ENCODE measurements around the gene ELAVL3. TPM values are rescaled to one million over a fixed set of nuclear protein-coding genes. Genes with fewer than 3 reads are reported as not detected.

Gene ELAVL3
- 0.02 to 0.10 TPM (median 0.05 TPM) in 5 replicates for total RNA-seq (2022; extraction: Qiagen RNA extraction)

GRCh38 chr19:11480715-11481533 lies at the start of gene ELAVL3:
Gene ELAVL3, minus strand, starts transcription at chr19:11481046. Its CDS starts 438 bp downstream, at chr19:11480608.

GRCh38 chr19:11528551-11529341 lies 47.9 kb upstream of the ELAVL3 start, which contains the start of gene ECSIT:
Gene ECSIT, minus strand, starts transcription at chr19:11529134. Its CDS starts 9,964 bp downstream, at chr19:11519170.

GRCh38 chr19:11505504-11506100 lies 24.8 kb upstream of the ELAVL3 start, which contains the start of gene ZNF653:
Gene ZNF653, minus strand, starts transcription at chr19:11505839. Its CDS starts 53 bp downstream, at chr19:11505786.

GRCh38 chr19:11435057-11435832 lies 45.6 kb downstream of the ELAVL3 start, which contains the start of the genes ODAD3 and PRKCSH:
Gene ODAD3, minus strand, starts transcription at chr19:11435121. Its CDS starts 105 bp downstream, at chr19:11435016.
Gene PRKCSH, plus strand, starts transcription at chr19:11435635. Its CDS starts 483 bp downstream, at chr19:11436118.

GRCh38 chr19:11418549-11419506 lies 62.0 kb downstream of the ELAVL3 start, which contains the start of gene RGL3:
Gene RGL3, minus strand, starts transcription at chr19:11419314. Its CDS starts 36 bp downstream, at chr19:11419278.

Other genes with a start within 250 kb of the ELAVL3 start
- not detected in 5 replicates for gene ANGPTL8, start 241.4 kb downstream of the ELAVL3 start, total RNA-seq (2022; extraction: Qiagen RNA extraction)
- gene DOCK6, start 218.5 kb downstream of the ELAVL3 start, total RNA-seq (2022; extraction: Qiagen RNA extraction), result 7.6 to 10.7 TPM (median 8.8 TPM) in 5 replicates
- gene TSPAN16, start 184.9 kb downstream of the ELAVL3 start, total RNA-seq (2022; extraction: Qiagen RNA extraction), result not detected in 5 replicates
- 2.7 to 3.9 TPM (median 3.1 TPM) in 5 replicates for gene RAB3D, start 141.4 kb downstream of the ELAVL3 start, total RNA-seq (2022; extraction: Qiagen RNA extraction)
- 97.0 to 136 TPM (median 116 TPM) in 5 replicates for gene TMEM205, start 134.8 kb downstream of the ELAVL3 start, total RNA-seq (2022; extraction: Qiagen RNA extraction)
- gene CCDC159, start 134.5 kb downstream of the ELAVL3 start, total RNA-seq (2022; extraction: Qiagen RNA extraction), result 4.4 to 5.8 TPM (median 4.9 TPM) in 5 replicates
- gene PLPPR2, start 125.6 kb downstream of the ELAVL3 start, total RNA-seq (2022; extraction: Qiagen RNA extraction), result 8.5 to 10.8 TPM (median 10.6 TPM) in 5 replicates
- gene SWSAP1, start 106.4 kb downstream of the ELAVL3 start, total RNA-seq (2022; extraction: Qiagen RNA extraction), result 1.6 to 2.4 TPM (median 2.1 TPM) in 5 replicates
- 4.4 to 6.1 TPM (median 5.3 TPM) in 5 replicates for gene EPOR, start 96.7 kb downstream of the ELAVL3 start, total RNA-seq (2022; extraction: Qiagen RNA extraction)
- gene RGL3, start 61.7 kb downstream of the ELAVL3 start, total RNA-seq (2022; extraction: Qiagen RNA extraction), result 1.4 to 2.8 TPM (median 1.9 TPM) in 5 replicates
- gene ODAD3, start 45.9 kb downstream of the ELAVL3 start, total RNA-seq (2022; extraction: Qiagen RNA extraction), result 1.1 to 1.5 TPM (median 1.3 TPM) in 5 replicates
- gene PRKCSH, start 45.4 kb downstream of the ELAVL3 start, total RNA-seq (2022; extraction: Qiagen RNA extraction), result 255 to 281 TPM (median 265 TPM) in 5 replicates
- 3.7 to 5.6 TPM (median 5.0 TPM) in 5 replicates for gene ZNF653, start 24.8 kb upstream of the ELAVL3 start, total RNA-seq (2022; extraction: Qiagen RNA extraction)
- 26.6 to 34.8 TPM (median 33.6 TPM) in 5 replicates for gene ECSIT, start 48.1 kb upstream of the ELAVL3 start, total RNA-seq (2022; extraction: Qiagen RNA extraction)
- 0.30 to 0.52 TPM (median 0.46 TPM) in 5 replicates for gene CNN1, start 57.8 kb upstream of the ELAVL3 start, total RNA-seq (2022; extraction: Qiagen RNA extraction)
- gene ELOF1, start 78.2 kb upstream of the ELAVL3 start, total RNA-seq (2022; extraction: Qiagen RNA extraction), result 99.4 to 117 TPM (median 107 TPM) in 5 replicates
- 0.12 to 0.51 TPM (median 0.25 TPM) in 4 of 5 replicates, not detected in the other for gene ACP5, start 96.6 kb upstream of the ELAVL3 start, total RNA-seq (2022; extraction: Qiagen RNA extraction)
- 2.7 to 5.4 TPM (median 3.6 TPM) in 5 replicates for gene ZNF627, start 116.4 kb upstream of the ELAVL3 start, total RNA-seq (2022; extraction: Qiagen RNA extraction)